HFFc6 (cell line): ENCODE data around the gene CFDP1. TPM values are rescaled to one million over a fixed set of nuclear protein-coding genes. Genes with fewer than 3 reads are reported as not detected.

Source experiments
- DNase-seq: peaks from one replicate; pipeline ENCODE4 v3.0.0-alpha.2; 2018
- H3K27ac Mint-ChIP-seq: 2 replicates; pipeline ENCODE4 v1.8.0; 2020; ENCODE audit warnings: mild to moderate bottlenecking, mixed read lengths
- H3K27me3 Mint-ChIP-seq: 2 replicates; pipeline ENCODE4 v1.8.0; 2021; ENCODE audit warnings: mild to moderate bottlenecking, moderate library complexity, mixed read lengths; ENCODE audit not compliant: insufficient read depth
- H3K36me3 Mint-ChIP-seq: 2 replicates; pipeline ENCODE4 v1.8.0; 2021; ENCODE audit warnings: low read depth, mixed read lengths
- H3K4me1 Mint-ChIP-seq: 2 replicates; pipeline ENCODE4 v1.8.0; 2020; ENCODE audit warnings: low read depth, mixed read lengths
- H3K4me3 Mint-ChIP-seq: 2 replicates; pipeline ENCODE4 v1.8.0; 2020; ENCODE audit warnings: mild to moderate bottlenecking, moderate library complexity, mixed read lengths
- H3K9me3 Mint-ChIP-seq: 2 replicates; pipeline ENCODE4 v1.8.0; 2020; ENCODE audit warnings: mild to moderate bottlenecking, mixed read lengths
- total RNA-seq, 6 experiments: library from RNA; stranded (reverse); fragmentation: NEBNext Ultra II Directional; extraction: Animal tissue kit (Norgen Biotek cat#: 25700); gene quantifications; 2 replicates in 1 of 6; 3 replicates in 5 of 6; pipeline ENCODE4 v1.2.3, GENCODE V29; 2021
- TF ChIP-seq, protein P1 (sequence below): fragments of 200-600 bp; sonication (generic); IDR thresholded peaks from 2 replicates; pipeline ENCODE4 v1.5.0; 2021; ENCODE audit warnings: antibody characterized with exemption, mild to moderate bottlenecking

The CFDP1 gene
- total RNA-seq, 6 experiments from 2014 or later = 33.0 to 43.1 (median 37.6) TPM

GRCh38 chr16:75293772-75294171 lies 139.5 kb downstream of the CFDP1 start:
- peaks cover 30% of the 10 kb centered on the region for H3K36me3 Mint-ChIP-seq
- no peaks in the 10 kb centered on the region for H3K9me3 Mint-ChIP-seq
- peaks cover 1% of the 10 kb centered on the region; the same call in 1 of the 2 replicates for H3K27me3 Mint-ChIP-seq
- H3K4me1 Mint-ChIP-seq = peaks cover 58% of the 10 kb centered on the region
- peak overlapping the region; percentile 84 for H3K27ac Mint-ChIP-seq
- peak overlapping the region; percentile 74 for H3K4me3 Mint-ChIP-seq
- no peak for DNase-seq
- TF ChIP-seq, protein P1, sequence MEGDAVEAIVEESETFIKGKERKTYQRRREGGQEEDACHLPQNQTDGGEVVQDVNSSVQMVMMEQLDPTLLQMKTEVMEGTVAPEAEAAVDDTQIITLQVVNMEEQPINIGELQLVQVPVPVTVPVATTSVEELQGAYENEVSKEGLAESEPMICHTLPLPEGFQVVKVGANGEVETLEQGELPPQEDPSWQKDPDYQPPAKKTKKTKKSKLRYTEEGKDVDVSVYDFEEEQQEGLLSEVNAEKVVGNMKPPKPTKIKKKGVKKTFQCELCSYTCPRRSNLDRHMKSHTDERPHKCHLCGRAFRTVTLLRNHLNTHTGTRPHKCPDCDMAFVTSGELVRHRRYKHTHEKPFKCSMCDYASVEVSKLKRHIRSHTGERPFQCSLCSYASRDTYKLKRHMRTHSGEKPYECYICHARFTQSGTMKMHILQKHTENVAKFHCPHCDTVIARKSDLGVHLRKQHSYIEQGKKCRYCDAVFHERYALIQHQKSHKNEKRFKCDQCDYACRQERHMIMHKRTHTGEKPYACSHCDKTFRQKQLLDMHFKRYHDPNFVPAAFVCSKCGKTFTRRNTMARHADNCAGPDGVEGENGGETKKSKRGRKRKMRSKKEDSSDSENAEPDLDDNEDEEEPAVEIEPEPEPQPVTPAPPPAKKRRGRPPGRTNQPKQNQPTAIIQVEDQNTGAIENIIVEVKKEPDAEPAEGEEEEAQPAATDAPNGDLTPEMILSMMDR = no peak

GRCh38 chr16:75293173-75293572 lies 140.1 kb downstream of the CFDP1 start:
- TF ChIP-seq, protein P1 = no peak
- Mint-ChIP-seq H3K4me1 (peaks cover 61% of the 10 kb centered on the region), H3K27me3 (peaks cover 4% of the 10 kb centered on the region; the same call in 1 of the 2 replicates), H3K4me3 (peak overlapping the region; percentile 74), H3K27ac (peak overlapping the region; percentile 84), H3K36me3 (peaks cover 36% of the 10 kb centered on the region), H3K9me3 (no peaks in the 10 kb centered on the region)
- no peak for DNase-seq

DNA sequence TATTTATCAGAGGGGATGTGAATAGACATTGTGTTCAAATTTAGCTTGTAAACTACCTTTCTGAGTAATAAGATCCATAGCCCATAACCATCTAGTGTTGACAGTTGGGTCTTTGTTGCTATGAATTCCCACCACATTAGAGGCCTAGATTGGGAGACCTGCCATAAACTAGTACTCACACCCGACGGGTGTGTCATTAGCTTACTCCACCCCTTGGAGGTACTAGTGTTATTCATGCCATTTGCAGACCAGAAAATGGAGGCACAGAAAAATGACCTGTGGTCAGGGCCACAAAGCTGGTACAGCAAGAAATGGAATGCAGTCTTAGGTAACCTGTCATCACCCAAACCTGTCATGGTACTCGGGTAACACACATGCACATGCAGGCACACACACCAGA lies 140.6 kb downstream of the CFDP1 start:
- TF ChIP-seq, protein P1 = no peak
- DNase-seq = peak; percentile 8
- Mint-ChIP-seq H3K4me3 (peak overlapping the region; percentile 74; the same call in 1 of the 2 replicates), H3K36me3 (peaks cover 33% of the 10 kb centered on the region), H3K9me3 (no peaks in the 10 kb centered on the region), H3K27me3 (peaks cover 3% of the 10 kb centered on the region; the same call in 1 of the 2 replicates), H3K27ac (no peak overlapping the region; the same call in 1 of the 2 replicates), H3K4me1 (peaks cover 61% of the 10 kb centered on the region)

GRCh38 chr16:75289189-75289588 lies 144.1 kb downstream of the CFDP1 start:
- DNase-seq = peak; percentile 33
- TF ChIP-seq, protein P1 = no peak

DNA sequence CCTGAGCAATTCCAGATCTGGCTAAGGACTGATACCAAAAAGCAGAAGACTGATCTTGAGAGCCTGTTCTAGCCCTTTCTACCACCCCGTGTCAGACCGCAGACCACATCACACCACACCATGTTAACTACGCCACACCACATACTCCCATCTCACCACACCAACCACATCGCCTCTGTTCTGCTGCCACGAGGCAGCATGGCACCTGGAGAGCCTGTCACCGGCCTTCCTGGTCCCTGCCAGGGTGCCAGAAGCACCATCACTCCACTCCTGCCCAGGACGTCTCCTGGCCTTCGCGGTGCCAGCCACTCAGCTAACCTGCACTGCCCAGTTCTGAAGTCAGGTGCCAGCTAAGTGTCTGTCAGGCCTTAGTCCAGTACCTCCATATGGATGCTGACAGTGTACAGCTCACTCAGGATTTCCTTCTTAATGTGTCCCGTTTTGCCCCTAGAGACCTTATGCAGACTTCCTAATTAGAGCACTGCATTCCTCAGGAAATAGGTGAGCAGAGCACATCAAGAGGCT lies 144.6 kb downstream of the CFDP1 start:
- Mint-ChIP-seq H3K36me3 (peaks cover 32% of the 10 kb centered on the region), H3K4me3 (no peak overlapping the region)
- no peak for DNase-seq

More at GRCh38 chr16:75289189-75289588, 144.1 kb downstream of the CFDP1 start:
- peaks cover 44% of the 10 kb centered on the region for H3K4me1 Mint-ChIP-seq
- H3K4me3 Mint-ChIP-seq = no peak overlapping the region
- no peaks in the 10 kb centered on the region for H3K9me3 Mint-ChIP-seq
- peaks cover 5% of the 10 kb centered on the region for H3K27me3 Mint-ChIP-seq
- H3K36me3 Mint-ChIP-seq = peaks cover 32% of the 10 kb centered on the region
- H3K27ac Mint-ChIP-seq = peak overlapping the region; percentile 51

More for the DNA sequence above, 144.6 kb downstream of the CFDP1 start:
- TF ChIP-seq, protein P1 = no peak
- no peaks in the 10 kb centered on the region for H3K9me3 Mint-ChIP-seq
- peaks cover 39% of the 10 kb centered on the region for H3K4me1 Mint-ChIP-seq
- H3K27ac Mint-ChIP-seq = peak overlapping the region; percentile 16; the same call in 1 of the 2 replicates
- H3K27me3 Mint-ChIP-seq = peaks cover 5% of the 10 kb centered on the region
